GM19372 (cell line): Measurements from ENCODE around the gene PRRX2.

ENCODE experiments used
- ATAC-seq: cut with Tn5 transposase; IDR thresholded peaks from one replicate; pipeline ENCODE4 v1.9.1; 2021; ENCODE audit warnings: mild to moderate bottlenecking, low read depth, moderate library complexity; ENCODE audit not compliant: unreplicated experiment

Gene PRRX2

GRCh38 chr9:129698254-129698757 lies 32.9 kb downstream of the PRRX2 start:
- ATAC-seq, result no peak

DNA sequence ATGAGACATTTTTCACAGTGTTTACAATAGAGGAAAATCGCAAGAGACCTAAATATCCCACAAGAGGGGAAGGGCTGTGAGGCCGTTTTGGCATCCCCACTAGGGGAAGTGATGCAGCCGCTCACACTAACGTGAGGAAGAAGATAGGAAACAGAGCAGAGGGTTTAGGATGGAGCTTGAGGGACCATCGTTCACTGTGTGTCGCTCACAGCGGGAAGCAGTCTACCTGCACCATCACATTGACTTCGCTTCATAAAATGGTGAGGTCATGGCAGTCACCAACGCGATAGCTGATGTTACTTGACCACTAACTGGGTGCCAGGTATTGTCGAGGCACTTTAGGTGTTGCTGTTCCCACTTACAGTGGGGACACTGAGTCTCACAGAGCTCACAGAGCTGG lies 35.6 kb downstream of the PRRX2 start:
- ATAC-seq, result no peak

DNA sequence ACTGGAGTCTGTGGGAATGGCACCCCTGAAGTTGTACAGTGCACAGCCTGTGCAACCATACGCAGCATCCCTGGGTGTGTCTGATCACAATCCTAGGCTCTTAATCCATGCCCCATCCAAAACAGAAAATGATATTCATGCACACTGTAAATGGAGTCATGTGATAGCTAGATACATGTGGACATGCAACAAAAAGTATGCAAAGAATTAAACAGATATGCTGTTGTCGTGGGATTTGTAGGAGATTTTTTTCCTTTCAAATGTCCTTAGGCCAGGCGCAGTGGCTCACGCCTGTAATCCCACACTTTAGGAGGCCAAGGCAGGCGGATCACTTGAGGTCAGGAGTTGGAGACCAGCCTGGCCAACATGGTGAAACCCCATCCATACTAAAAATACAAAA lies 36.1 kb downstream of the PRRX2 start:
- ATAC-seq, result no peak

DNA sequence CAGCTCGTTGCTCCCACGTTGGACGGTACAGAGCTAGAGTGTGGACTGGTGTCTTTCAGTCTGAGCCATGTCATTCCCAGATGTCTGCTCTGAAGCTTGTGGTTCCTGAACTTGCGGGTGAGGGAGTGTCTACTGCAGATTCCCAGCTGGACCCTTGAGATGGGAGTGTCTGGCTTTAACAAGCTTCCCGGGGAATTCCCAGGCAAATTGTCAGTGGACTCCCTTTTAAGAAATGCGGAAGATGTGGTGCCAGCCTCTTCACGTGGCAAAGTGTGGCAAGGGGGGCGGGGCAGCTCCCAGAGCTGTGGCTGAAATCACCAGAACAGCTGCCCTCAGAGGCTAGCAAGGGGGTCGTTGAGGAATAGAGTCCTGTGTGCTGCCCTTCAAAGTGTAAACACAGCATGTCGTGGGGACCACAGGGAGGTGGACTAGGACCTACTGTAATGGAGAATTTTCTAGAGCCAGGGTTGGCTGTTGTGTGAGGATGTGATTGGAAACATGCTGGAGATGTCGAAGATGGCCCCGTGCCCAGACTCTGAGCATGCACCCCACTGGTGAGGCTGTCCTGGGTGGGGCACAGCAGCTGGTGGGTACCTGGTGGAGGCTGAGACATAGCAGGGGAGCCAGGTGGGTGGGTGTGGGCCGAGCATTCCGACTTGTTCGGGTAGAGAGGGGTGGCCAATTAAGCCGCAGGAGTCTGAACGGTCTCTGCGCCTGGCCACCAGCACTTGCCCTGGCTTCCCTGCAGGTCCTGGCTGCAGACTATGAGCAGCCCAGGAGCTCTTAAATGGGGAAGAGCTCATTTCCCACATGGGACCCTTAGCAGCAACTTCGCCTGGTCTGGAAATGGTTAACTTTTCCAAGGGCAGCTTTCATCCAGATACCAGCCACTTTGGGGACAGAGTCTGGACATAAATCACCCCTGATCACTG lies 37.4 kb downstream of the PRRX2 start:
- no peak for ATAC-seq

- no peak for ATAC-seq
These were observed 38.4 kb downstream of the PRRX2 start for GRCh38 chr9:129703667-129704355.

DNA sequence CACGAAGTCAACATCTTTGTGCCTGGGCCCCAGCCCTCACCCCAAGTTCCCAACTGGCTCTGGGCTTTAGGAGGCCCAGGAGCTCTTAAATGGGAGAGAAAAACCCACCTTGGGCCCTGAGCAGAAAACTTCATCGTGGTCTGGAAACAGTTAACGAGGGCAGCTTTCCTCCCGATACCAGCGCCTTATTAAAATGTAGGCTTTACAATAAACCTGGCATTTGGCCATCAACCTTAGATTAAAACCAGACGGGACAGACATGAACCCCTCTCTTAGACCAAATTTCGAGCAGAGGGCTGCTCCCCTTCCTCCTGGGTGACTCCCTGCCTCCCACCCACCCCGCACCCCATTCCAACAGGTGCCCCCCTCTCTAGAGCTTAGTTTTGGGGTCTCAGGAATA lies 39.4 kb downstream of the PRRX2 start:
- no peak for ATAC-seq

DNA sequence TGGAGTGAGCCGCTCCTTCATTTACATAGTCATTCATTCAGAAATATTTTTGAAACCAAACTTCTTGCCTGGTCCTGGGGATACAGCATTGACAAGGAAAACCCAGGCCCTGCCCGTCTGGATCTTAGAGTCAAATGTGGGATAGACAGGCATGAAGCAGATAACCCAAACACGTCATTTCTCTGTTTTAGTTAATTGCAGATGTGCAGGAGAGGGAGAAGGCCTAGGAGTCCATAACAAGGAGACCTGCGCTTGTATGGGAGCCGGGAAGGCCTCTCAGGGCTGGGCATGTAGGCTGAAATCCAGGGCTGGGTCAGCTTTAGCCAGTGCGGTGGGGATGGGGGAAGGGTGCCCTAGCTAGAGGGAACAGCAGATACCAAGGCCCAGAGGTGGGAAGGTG lies 43.3 kb downstream of the PRRX2 start:
- ATAC-seq, result no peak

DNA sequence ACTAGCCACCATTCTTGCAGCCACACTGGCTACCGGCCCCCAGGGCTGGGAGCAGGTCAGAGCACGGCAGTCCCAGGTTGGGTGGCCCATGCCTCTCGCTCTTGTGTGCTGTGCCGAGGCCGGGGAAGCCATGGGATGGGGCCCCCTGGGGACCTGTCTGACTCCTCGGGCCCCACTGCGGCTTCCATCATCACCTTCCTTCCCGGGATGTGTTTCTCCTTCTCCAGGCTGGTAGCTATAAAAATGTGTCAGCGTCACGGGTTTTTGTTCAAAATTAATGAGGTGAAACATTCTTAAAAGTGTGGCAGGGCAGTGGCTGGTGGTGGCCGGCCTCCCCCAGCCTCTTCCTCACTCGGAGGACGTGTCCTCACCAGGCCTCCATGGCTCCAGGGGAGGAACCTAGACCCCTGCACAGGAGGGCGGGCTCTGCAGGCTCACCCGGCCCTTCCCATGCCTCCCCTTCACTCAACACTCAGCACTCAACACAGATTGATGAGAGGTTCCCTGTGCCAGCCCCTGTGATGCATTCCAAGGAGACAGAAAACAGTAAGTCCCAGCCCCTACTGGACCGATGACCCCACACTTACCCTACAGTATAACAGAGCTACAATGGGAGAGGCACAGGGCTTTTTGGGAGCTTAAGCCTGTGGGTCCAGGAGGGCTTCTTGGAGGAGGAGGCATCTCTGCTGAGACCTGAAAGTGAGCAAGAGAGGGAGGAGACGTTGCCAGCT lies 44.2 kb downstream of the PRRX2 start:
- ATAC-seq, result no peak

- ATAC-seq, result no peak
These were observed 44.7 kb downstream of the PRRX2 start for GRCh38 chr9:129710169-129710453.

DNA sequence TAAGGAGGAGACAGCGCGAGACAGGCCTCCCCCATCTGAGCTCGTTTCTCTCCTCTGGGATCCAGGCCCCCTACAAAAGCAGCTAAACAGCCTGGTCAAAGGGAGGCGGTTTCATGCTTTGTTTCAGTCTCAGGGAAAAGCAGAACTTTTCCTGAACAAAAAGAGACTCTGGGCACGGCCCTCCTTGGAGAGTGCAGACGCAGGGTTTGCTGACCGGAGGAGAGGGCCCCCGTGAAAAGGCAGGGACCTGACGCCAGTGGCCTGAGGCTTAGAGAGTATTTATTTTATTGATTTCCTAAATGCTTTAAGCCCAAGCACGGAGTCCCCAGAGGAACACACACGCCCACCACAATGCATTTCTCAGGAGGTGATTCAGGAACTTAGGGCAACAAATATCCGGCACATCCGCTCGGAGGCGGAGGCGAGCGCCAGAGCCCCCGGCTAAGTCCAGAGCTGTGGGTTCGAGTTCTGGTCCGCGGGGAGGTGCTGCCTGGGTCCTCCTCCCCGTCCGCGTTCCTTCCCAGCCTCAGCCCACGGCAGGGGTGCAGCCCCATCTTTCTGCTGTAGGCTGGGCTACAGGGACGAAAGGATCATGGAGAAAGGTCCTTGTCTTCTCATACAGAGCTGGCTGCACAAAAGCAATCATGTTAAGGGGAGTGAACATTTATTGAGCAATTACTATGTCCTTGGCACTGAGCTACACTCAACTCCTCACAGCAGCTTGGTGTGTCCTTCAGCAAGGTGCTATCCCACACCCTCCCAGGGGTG lies 47.4 kb downstream of the PRRX2 start:
- ATAC-seq, result no peak

GRCh38 chr9:129713402-129713679 lies 47.9 kb downstream of the PRRX2 start:
- no peak for ATAC-seq

- ATAC-seq, result no peak
These were observed 49.1 kb downstream of the PRRX2 start for GRCh38 chr9:129714511-129715061.

DNA sequence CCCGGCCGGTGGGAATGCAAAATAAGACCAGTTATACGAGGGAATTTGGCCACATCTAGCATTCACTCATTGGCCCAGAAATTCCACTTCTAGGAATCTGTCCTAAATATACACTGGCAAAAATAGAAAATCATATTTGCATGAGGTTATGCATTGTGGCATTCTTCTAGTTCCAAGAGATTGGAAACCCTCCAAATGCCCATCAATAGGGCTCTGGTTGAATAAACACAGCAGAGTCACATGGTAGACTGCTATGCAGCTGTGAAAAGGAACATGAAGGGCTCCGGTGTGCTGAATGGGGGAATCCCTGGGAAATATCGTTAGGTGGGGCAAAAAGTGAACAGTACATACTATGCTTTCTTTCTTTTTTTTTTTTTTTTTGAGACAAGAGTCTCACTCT lies 50.6 kb downstream of the PRRX2 start:
- ATAC-seq, result no peak

GRCh38 chr9:129717991-129718390 lies 52.5 kb downstream of the PRRX2 start:
- no peak for ATAC-seq

GRCh38 chr9:129718647-129719046 lies 53.2 kb downstream of the PRRX2 start:
- no peak for ATAC-seq

DNA sequence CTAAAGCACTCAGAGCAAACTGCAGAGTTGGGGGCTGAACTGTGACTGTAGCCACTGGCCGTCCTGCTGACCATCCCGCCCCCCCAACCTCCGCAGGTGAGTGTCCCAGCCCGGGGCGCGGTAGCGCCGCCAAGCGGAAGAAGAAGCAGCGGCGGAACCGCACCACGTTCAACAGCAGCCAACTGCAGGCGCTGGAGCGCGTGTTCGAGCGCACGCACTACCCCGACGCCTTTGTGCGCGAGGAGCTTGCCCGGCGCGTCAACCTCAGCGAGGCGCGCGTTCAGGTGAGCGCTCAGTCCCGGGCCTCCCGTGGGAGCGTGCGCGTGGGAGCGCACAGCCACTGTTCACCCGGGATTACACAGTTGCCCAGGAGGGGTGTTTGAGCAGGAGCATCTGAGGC lies 53.7 kb downstream of the PRRX2 start:
- no peak for ATAC-seq

DNA sequence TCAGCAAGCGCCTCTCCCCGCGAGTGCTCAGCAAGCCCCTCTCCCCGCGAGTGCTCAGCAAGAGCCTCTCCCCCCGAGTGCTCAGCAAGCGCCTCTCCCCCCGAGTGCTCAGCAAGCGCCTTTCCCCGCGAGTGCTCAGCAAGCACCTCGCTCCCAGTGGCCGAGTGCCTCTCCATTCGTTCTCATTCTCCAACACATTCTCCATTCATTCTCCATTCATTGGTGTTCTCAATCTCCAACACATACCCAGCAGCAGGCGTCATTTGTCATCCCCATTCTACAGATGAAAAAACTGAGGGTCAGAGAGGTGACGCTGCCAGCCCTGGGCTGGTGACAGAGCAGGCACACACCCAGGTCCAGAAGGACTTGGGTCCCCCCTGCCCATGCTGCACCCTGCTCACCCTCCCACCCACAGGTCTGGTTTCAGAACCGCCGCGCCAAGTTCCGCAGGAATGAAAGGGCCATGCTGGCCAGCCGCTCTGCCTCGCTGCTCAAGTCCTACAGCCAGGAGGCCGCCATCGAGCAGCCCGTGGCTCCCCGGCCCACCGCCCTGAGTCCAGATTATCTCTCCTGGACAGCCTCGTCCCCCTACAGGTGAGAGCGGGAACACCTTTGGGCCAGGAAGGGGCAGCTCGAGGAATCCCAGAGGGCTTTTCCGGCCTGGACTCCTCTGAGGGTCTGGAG lies 54.9 kb downstream of the PRRX2 start:
- no peak for ATAC-seq

GRCh38 chr9:129720865-129721545 lies 55.6 kb downstream of the PRRX2 start:
- no peak for ATAC-seq

GRCh38 chr9:129722913-129723312 lies 57.5 kb downstream of the PRRX2 start:
- no peak for ATAC-seq
